ENCODE measurements around the gene APH1B. TPM values are rescaled to one million over a fixed set of nuclear protein-coding genes. Genes with fewer than 3 reads are reported as not detected.

Gene APH1B
- total and polyA plus RNA-seq, 10 donors: 8.7 to 51.5 (median 30.2) TPM

- Histone ChIP-seq H3K36me3 (no peaks in the 10 kb centered on the region), H3K27ac (no peak overlapping the region), H3K4me1 (no peaks in the 10 kb centered on the region), H3K4me3 (no peak overlapping the region), H3K9me3 (no peaks in the 10 kb centered on the region), H3K27me3 (replicated peaks in 1 of 7) (no peaks in the 10 kb centered on the region)
- DNase-seq: no peak
- intact Hi-C loops (cut with DNase I; ENCODE audit: low total_unique reads): no loop called here
- TF ChIP-seq CTCF (IDR thresholded peaks at IDR 0.05 in 8 of 11, conservative IDR thresholded peaks at IDR 0.05 in 3 of 11) (no peak), POLR2A (IDR thresholded peaks at IDR 0.05) (no peak), POLR2AphosphoS5 (IDR thresholded peaks at IDR 0.05) (no peak)
- 82 to 92% (median 86%) methylated on average over 6 to 8 of the region's 8 CpGs for WGBS, 5 donors
Measured at GRCh38 chr15:63335543-63336240, 58.3 kb downstream of the APH1B start.

- Histone ChIP-seq H3K36me3 (no peaks in the 10 kb centered on the region), H3K27ac (no peak overlapping the region), H3K4me1 (no peaks in the 10 kb centered on the region), H3K4me3 (no peak overlapping the region), H3K9me3 (no peaks in the 10 kb centered on the region), H3K27me3 (replicated peaks in 1 of 7) (no peaks in the 10 kb centered on the region)
- 82 to 91% (median 88%) methylated on average over 4 of the region's 4 CpGs for WGBS, 5 donors
- no peak for DNase-seq
- intact Hi-C loops (cut with DNase I; ENCODE audit: low total_unique reads): no loop called here
- TF ChIP-seq POLR2AphosphoS5 (IDR thresholded peaks at IDR 0.05) (no peak), CTCF (IDR thresholded peaks at IDR 0.05 in 8 of 11, conservative IDR thresholded peaks at IDR 0.05 in 3 of 11) (no peak), POLR2A (IDR thresholded peaks at IDR 0.05) (no peak)
Measured at GRCh38 chr15:63337046-63337445, 59.6 kb downstream of the APH1B start.

GRCh38 chr15:63338170-63338569 lies 60.8 kb downstream of the APH1B start:
- Histone ChIP-seq H3K36me3 (no peaks in the 10 kb centered on the region), H3K4me3 (no peak overlapping the region), H3K27me3 (replicated peaks in 1 of 7) (no peaks in the 10 kb centered on the region), H3K4me1 (peaks cover 0 to 4% (median 0%) of the 10 kb centered on the region in 6 donors), H3K27ac (no peak overlapping the region), H3K9me3 (no peaks in the 10 kb centered on the region)
- intact Hi-C loops (cut with DNase I; ENCODE audit: low total_unique reads): no loop called here
- no peak for DNase-seq
- no peak for TF ChIP-seq POLR2A (IDR thresholded peaks at IDR 0.05)

GRCh38 chr15:63339006-63339766 lies 61.8 kb downstream of the APH1B start:
- Histone ChIP-seq H3K36me3 (no peaks in the 10 kb centered on the region), H3K4me3 (no peak overlapping the region), H3K9me3 (no peaks in the 10 kb centered on the region), H3K27ac (no peak overlapping the region), H3K4me1 (peaks cover 0 to 5% (median 0%) of the 10 kb centered on the region in 6 donors), H3K27me3 (replicated peaks in 1 of 7) (no peaks in the 10 kb centered on the region)
- 84 to 92% (median 91%) methylated on average over 9 to 10 of the region's 10 CpGs for WGBS, 5 donors
- no peak for DNase-seq
- TF ChIP-seq POLR2A (IDR thresholded peaks at IDR 0.05) (no peak), CTCF (IDR thresholded peaks at IDR 0.05 in 8 of 11, conservative IDR thresholded peaks at IDR 0.05 in 3 of 11) (no peak), POLR2AphosphoS5 (IDR thresholded peaks at IDR 0.05) (no peak)
- intact Hi-C loops (cut with DNase I; ENCODE audit: low total_unique reads): no loop called here
